Activated CD8-positive, alpha-beta memory T cell treated with anti-CD3 and anti-CD28 coated beads, Interleukin-2, amount 10 ng/mL, durations not matched to agents 7 days and 5 days (primary cell): Measurements from ENCODE around the gene SLC24A4. TPM values are rescaled to one million over a fixed set of nuclear protein-coding genes. Genes with fewer than 3 reads are reported as not detected.
A peak's percentile ranks its signal among the peaks of the same experiment; 100 is the strongest.

Source experiments
- ATAC-seq: fragments of 150-1000 bp; cut with Tn5 transposase; one replicate; pipeline ENCODE4 v1.10.0; 2021; ENCODE audit warnings: moderate library complexity
- CTCF ChIA-PET: fragments of 350-600 bp; sonication (Branson Sonifier 250); formaldehyde crosslinking; loops from one replicate; lab custom pipeline; 2021; ENCODE audit warnings: antibody characterized with exemption; lab: Charles Lee
- DNase-seq: peaks from one replicate; pipeline ENCODE4 v3.0.0-alpha.2; 2020
- H3K27ac Mint-ChIP-seq: one replicate; pipeline ENCODE4 v1.8.0; 2021; ENCODE audit warnings: mild to moderate bottlenecking, mixed read lengths
- H3K27me3 Mint-ChIP-seq: one replicate; pipeline ENCODE4 v1.8.0; 2021; ENCODE audit warnings: mixed read lengths
- H3K36me3 Mint-ChIP-seq: one replicate; pipeline ENCODE4 v1.8.0; 2021; ENCODE audit warnings: mild to moderate bottlenecking, mixed read lengths
- H3K4me1 Mint-ChIP-seq: one replicate; pipeline ENCODE4 v1.8.0; 2021; ENCODE audit warnings: mixed read lengths
- H3K4me3 Mint-ChIP-seq: one replicate; pipeline ENCODE4 v1.8.0; 2021; ENCODE audit warnings: mild to moderate bottlenecking, moderate library complexity, mixed read lengths
- H3K9me3 Mint-ChIP-seq: one replicate; pipeline ENCODE4 v1.8.0; 2022; ENCODE audit warnings: low read depth, mixed read lengths
- total RNA-seq, 2 experiments: library from RNA; stranded (reverse); gene quantifications; one replicate each; pipeline ENCODE4 v1.2.3, GENCODE V29; 2021

The SLC24A4 gene
- total RNA-seq, 2 experiments from 2014 or later: not detected

DNA sequence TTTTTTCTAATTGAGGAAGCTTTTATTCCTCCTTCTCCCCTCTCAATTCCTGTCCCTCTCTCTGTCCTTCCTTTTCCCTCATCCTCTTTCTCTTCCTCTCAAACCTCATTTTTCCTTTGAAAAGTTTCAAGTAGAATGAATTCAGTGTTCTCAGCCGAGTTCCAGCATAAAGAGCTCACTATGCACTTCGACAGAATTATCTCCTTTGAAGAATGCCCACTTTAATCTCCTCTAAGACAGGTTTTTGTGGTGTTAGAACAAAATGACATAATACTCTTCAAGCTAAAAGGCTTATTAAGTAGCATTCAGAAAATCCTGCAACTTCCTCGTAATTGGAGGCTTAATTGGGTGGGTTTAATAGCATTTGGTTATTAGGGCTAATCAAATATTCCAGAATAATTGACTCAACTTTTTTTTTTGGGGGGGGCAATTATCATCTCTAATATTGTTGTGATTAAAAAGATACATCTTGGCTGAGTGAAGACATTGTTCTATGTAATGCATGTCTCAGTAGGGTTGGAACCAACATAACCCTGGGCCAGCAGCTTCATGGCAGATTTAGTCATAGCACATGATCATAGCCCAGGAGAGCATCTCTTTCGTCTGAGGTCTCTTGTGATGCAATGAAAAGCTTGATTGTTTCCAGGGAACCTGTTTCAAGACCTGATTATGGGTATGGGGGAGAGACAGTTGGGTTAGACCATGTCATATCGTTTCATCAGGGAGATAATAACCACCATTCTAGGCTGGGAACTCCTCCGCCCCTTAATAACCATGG lies 25.0 kb upstream of the SLC24A4 start:
- CTCF ChIA-PET: no interaction called here
- no peaks in the 10 kb centered on the region for H3K4me1 Mint-ChIP-seq
- ATAC-seq (no peak), DNase-seq (no peak)
- peaks cover 54% of the 10 kb centered on the region for H3K27me3 Mint-ChIP-seq
- H3K27ac Mint-ChIP-seq: no peak overlapping the region
- no peak overlapping the region for H3K4me3 Mint-ChIP-seq
- no peaks in the 10 kb centered on the region for H3K36me3 Mint-ChIP-seq
- H3K9me3 Mint-ChIP-seq: no peaks in the 10 kb centered on the region

DNA sequence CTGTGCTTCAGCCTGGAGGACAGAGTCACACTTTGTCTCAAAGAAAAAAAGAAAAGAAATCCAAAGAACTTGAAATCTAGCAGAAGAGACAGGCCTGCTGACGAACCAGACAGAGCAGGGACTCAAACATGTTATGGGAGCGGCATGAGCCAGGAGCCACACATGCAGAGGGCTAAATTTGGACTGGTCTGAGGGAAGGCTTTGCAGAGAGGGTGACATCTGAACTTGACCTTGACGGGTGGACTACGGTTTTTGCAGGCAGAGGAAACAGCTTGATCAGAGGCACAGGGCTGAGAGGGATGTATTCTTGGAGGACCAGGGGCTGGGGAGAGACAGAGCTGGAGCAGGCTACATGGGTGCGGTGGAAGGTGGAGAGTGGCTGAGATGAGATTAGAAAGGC lies 20.5 kb upstream of the SLC24A4 start:
- CTCF ChIA-PET: no interaction called here
- no peak overlapping the region for H3K4me3 Mint-ChIP-seq
- ATAC-seq (no peak), DNase-seq (no peak)
- H3K4me1 Mint-ChIP-seq: no peaks in the 10 kb centered on the region
- H3K9me3 Mint-ChIP-seq: no peaks in the 10 kb centered on the region
- no peaks in the 10 kb centered on the region for H3K36me3 Mint-ChIP-seq
- H3K27ac Mint-ChIP-seq: no peak overlapping the region
- H3K27me3 Mint-ChIP-seq: peaks cover 50% of the 10 kb centered on the region

DNA sequence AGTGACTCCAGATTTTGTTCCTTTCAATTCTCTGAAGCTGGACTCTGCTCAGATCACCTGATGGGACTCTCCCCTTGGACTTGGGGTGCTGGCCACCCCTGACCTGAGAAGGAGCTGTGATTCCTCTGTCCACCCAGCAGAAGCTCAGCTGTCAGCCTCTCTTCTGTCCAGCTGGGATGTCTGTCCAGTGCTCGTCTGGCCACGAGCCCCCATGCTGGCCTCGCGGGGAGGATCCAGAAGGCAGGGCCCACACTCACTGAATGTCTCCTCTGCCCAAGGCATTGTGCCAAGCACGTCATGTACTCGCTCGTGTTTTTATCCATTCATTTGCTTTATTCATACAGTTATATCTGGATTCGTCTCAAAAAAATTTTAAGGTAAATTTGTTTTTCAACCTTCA lies 14.2 kb upstream of the SLC24A4 start:
- no peak for ATAC-seq
- CTCF ChIA-PET: no interaction called here
- no peaks in the 10 kb centered on the region for H3K36me3 Mint-ChIP-seq
- H3K4me3 Mint-ChIP-seq: no peak overlapping the region
- H3K4me1 Mint-ChIP-seq: no peaks in the 10 kb centered on the region
- H3K27ac Mint-ChIP-seq: no peak overlapping the region
- no peaks in the 10 kb centered on the region for H3K9me3 Mint-ChIP-seq
- H3K27me3 Mint-ChIP-seq: peaks cover 12% of the 10 kb centered on the region
- DNase-seq: no peak

DNA sequence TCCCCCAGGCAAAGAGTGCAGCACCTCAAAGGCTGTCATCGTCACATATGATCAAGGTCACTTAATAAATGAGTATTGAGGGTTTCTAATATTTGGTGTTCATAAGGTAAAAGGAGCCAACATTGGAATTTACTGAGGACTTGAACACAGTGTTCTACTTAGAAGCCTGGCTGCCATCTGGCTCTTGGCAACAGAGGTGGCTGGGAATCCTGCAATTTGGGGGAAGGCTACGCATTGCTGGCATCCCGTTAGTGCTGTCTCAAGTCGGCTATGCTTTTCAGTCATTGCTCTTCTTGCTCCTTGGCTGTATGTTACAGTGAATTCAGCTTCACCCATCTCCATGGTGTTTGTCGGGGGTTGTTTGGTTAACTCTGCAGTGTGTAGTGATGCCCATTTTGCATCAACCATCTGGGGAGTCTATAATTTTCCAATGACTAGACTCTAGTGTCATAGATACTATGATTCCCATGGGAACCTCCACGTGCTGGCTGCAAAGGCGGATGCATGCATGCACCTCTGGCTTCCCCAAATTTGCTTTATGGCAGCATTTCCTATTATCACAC lies 12.9 kb upstream of the SLC24A4 start:
- ATAC-seq (no peak), DNase-seq (no peak)
- Mint-ChIP-seq H3K9me3 (no peaks in the 10 kb centered on the region), H3K27me3 (peaks cover 6% of the 10 kb centered on the region), H3K4me3 (no peak overlapping the region), H3K27ac (no peak overlapping the region), H3K36me3 (no peaks in the 10 kb centered on the region), H3K4me1 (no peaks in the 10 kb centered on the region)
- CTCF ChIA-PET: no interaction called here

DNA sequence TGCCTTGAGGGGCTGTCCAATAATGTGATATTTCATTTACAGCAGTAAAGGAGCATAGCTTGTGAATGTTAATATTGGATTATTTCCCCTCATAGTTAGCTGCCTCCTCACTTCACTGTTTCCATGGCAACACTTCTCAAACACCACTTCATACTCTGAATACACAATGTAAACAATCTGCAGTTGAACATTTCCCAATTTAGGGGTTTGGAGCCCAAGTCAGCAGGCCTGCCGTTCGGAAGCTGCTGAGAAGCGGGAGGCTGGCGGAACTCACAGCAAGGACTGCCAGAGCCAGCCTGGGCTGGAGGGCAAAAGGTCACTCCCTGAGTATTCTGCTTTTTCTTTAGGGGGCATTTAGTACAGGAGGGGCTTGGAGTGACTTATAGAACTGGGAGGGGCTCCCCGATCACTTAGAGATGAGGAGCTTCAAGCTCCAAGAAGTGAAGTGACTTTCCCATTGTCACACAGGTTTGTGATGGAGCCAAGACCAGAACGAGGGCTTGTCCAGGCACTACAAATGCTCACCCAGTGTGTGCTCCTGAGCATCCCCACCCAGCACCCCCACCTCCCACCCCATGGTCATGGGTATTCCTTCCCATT lies 12.1 kb upstream of the SLC24A4 start:
- DNase-seq (no peak), ATAC-seq (no peak)
- H3K4me3 Mint-ChIP-seq: no peak overlapping the region
- H3K27ac Mint-ChIP-seq: no peak overlapping the region
- peaks cover 6% of the 10 kb centered on the region for H3K27me3 Mint-ChIP-seq
- no peaks in the 10 kb centered on the region for H3K9me3 Mint-ChIP-seq
- H3K4me1 Mint-ChIP-seq: no peaks in the 10 kb centered on the region
- H3K36me3 Mint-ChIP-seq: no peaks in the 10 kb centered on the region
- CTCF ChIA-PET: no interaction called here

DNA sequence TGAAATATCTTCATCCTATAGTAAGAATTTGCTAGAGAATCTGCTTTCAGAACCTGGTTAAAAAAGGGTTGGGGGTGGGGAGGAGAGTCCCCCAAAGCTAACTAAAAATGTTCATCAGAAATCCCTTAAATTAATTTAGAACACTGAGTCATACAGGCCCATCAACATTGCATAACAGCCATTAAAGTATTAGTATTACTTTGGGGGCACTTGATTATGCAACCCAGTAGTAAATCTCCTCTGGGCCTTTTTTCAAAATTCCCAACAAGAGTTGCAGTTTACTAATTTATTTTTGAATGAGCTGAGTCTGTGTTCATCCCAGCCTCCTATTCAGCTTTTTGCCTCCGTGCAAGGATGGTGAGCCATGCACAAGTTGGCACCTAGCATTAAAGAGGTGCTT lies 8.8 kb upstream of the SLC24A4 start:
- ATAC-seq: no peak
- CTCF ChIA-PET: no interaction called here
- Mint-ChIP-seq H3K27ac (no peak overlapping the region), H3K9me3 (no peaks in the 10 kb centered on the region), H3K4me3 (no peak overlapping the region), H3K27me3 (peaks cover 20% of the 10 kb centered on the region), H3K36me3 (no peaks in the 10 kb centered on the region), H3K4me1 (peaks cover 8% of the 10 kb centered on the region)
- no peak for DNase-seq

DNA sequence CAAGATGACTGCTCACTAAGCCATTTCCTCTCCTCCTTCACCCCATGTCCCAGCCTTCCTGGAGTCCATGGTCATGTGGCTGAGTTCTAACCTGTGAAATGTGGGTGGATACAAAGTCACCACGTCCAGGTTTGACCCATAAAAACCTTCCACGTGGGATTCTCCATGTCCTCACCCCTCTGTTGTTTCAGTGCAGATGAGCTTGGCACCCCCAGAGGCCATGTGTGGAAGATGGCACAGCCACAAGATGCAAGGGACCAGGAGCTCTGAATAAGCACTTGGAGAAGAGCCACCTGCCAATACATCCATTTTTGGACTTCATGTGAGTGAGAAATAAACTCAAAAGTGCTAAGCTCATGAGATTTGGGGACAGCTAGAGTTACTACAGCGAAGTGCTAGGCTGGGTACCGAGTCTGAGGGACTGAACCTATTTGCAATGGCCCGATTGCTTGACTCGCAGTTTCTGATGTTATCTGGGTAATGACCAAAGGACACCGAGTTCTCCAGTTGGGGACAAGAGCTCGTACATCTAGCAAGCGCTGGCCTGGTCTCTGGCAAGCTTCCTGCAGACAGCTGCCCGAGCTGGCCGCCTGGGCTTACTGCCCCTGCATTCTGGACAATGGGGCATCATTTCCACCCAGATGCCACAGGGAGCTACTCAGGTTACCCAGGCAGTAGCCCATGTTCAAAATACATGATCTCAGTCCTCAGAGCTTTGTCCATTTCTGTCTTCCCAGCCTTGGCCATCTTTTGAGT lies 7.7 kb upstream of the SLC24A4 start:
- CTCF ChIA-PET: interaction anchor here (0.9 kb wide), 1 partner anchor 257 kb away, joined by 3 read pairs; no protein-coding TSS in a partner anchor
- no peak overlapping the region for H3K27ac Mint-ChIP-seq
- no peaks in the 10 kb centered on the region for H3K9me3 Mint-ChIP-seq
- peaks cover 8% of the 10 kb centered on the region for H3K4me1 Mint-ChIP-seq
- no peak overlapping the region for H3K4me3 Mint-ChIP-seq
- DNase-seq: no peak
- H3K27me3 Mint-ChIP-seq: peaks cover 28% of the 10 kb centered on the region
- H3K36me3 Mint-ChIP-seq: no peaks in the 10 kb centered on the region
- no peak for ATAC-seq

DNA sequence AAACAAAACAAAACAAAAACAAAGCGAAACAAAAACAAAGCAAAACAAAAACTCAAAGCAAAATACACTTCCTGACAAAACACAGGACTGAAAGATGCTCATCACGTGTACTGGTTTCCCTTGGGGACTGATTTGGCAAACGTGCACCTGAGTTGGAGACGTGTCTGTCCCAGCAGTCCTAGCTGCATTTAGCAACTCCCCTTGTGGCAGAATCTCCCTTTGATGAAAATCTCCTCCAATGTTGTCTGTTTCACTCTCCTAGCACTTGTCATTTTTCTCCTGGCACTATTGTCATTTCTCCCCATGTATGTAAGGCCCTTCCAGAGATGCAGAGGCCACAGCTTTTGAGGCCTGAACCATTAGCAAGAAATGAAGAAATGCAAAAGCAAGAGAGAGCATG lies 6.8 kb upstream of the SLC24A4 start:
- CTCF ChIA-PET: no interaction called here
- ATAC-seq (no peak), DNase-seq (no peak)
- Mint-ChIP-seq H3K4me3 (no peak overlapping the region), H3K4me1 (peaks cover 8% of the 10 kb centered on the region), H3K27me3 (peaks cover 36% of the 10 kb centered on the region), H3K9me3 (no peaks in the 10 kb centered on the region), H3K36me3 (no peaks in the 10 kb centered on the region), H3K27ac (no peak overlapping the region)

DNA sequence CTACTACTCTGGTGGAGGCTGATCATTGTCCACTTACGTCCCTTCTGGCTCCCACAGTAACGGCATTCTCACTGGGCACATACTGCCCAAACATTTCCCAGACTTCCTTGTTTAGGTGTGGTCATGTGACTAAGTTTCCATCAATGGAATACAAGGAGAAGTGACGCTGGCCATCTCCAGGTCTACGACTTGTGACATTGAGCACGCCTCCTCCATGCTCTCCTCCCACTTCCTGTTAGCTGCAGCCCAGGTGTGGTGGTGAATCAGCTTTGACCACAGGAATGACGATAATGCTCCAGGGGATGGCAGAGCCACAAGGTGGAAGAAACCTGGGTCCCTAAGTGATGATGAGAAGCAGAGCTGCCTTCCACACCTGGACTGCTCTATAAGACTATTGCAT lies 6.0 kb upstream of the SLC24A4 start:
- Mint-ChIP-seq H3K27me3 (peaks cover 43% of the 10 kb centered on the region), H3K9me3 (no peaks in the 10 kb centered on the region), H3K4me3 (no peak overlapping the region), H3K36me3 (no peaks in the 10 kb centered on the region), H3K27ac (no peak overlapping the region), H3K4me1 (peaks cover 8% of the 10 kb centered on the region)
- CTCF ChIA-PET: no interaction called here
- DNase-seq: no peak
- ATAC-seq: no peak

DNA sequence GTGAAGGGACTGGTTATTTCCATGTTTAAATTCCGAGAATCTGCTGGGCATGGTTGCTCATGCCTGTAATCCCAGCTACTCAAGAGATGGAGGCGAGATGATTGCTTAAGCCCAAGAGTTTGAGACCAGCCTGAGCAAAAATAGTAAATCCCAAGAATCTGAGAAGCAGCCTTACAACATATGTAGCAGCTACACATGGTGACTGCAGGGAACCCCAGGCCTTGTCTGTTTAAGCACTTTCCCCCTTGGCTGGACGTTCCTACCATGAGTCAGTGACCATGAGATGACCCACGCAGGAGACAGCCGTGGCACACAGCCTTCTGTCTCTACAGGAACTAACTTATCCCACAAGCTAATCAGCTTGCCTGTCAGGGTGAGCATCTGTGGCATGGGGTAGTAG lies 5.5 kb upstream of the SLC24A4 start:
- no peak for ATAC-seq

DNA sequence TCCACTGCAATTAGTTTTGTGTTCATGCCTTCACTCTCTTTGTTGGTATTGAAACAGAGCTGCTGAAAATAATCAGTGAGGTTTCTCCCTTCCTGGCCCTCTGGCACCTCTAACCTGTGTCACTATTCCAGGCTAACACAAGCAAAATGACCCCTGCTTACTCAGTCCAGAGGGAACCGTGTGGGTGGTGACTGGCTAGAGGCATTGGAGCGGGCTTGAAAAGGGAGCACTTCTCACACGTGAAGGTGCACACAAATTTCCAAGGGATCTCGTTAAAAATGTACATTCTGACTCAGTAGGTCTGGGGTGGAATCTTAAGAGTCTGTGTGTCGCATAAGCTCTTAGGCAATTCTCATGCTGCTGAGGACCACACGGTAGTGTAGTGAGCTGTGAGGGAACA lies 1.3 kb upstream of the SLC24A4 start:
- DNase-seq (no peak), ATAC-seq (no peak)
- peaks cover 9% of the 10 kb centered on the region for H3K4me1 Mint-ChIP-seq
- H3K27me3 Mint-ChIP-seq: peaks cover 80% of the 10 kb centered on the region
- no peak overlapping the region for H3K4me3 Mint-ChIP-seq
- H3K9me3 Mint-ChIP-seq: no peaks in the 10 kb centered on the region
- H3K27ac Mint-ChIP-seq: no peak overlapping the region
- CTCF ChIA-PET: interaction anchor here (1.1 kb wide), 1 partner anchor 30 kb away, joined by 4 read pairs; no protein-coding TSS in a partner anchor
- no peaks in the 10 kb centered on the region for H3K36me3 Mint-ChIP-seq

More for the DNA sequence above, 5.5 kb upstream of the SLC24A4 start:
- no peak overlapping the region for H3K4me3 Mint-ChIP-seq
- H3K27ac Mint-ChIP-seq: no peak overlapping the region
- CTCF ChIA-PET: no interaction called here
- no peaks in the 10 kb centered on the region for H3K36me3 Mint-ChIP-seq
- no peaks in the 10 kb centered on the region for H3K9me3 Mint-ChIP-seq
- DNase-seq: no peak
- H3K27me3 Mint-ChIP-seq: peaks cover 48% of the 10 kb centered on the region
- peaks cover 8% of the 10 kb centered on the region for H3K4me1 Mint-ChIP-seq

DNA sequence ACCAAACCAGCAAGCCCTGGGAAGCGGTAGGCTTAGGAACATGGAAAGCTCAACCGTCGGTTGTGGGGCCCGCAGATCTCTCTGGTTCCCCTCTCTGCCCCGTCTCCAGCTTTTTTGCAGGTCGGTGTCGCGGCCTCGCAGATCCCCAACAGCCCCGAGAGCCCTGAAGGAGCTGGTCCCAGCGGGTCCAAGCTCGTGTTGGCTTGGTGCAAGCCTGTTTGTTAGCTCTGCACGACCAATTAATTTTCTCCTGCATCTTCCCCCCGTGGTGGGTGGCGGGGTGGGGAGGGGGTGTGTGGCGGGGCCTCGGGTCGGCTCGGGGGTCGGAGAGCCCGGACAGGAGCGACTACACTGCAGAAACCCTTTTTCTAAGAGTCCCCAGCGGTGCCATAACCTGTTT lies 449 bp upstream of the SLC24A4 start:
- H3K9me3 Mint-ChIP-seq: no peaks in the 10 kb centered on the region
- CTCF ChIA-PET: no interaction called here
- H3K27ac Mint-ChIP-seq: no peak overlapping the region
- ATAC-seq: no peak
- H3K36me3 Mint-ChIP-seq: no peaks in the 10 kb centered on the region
- H3K4me3 Mint-ChIP-seq: peak overlapping the region; percentile 27
- peaks cover 3% of the 10 kb centered on the region for H3K4me1 Mint-ChIP-seq
- peaks cover 85% of the 10 kb centered on the region for H3K27me3 Mint-ChIP-seq
- DNase-seq: no peak

DNA sequence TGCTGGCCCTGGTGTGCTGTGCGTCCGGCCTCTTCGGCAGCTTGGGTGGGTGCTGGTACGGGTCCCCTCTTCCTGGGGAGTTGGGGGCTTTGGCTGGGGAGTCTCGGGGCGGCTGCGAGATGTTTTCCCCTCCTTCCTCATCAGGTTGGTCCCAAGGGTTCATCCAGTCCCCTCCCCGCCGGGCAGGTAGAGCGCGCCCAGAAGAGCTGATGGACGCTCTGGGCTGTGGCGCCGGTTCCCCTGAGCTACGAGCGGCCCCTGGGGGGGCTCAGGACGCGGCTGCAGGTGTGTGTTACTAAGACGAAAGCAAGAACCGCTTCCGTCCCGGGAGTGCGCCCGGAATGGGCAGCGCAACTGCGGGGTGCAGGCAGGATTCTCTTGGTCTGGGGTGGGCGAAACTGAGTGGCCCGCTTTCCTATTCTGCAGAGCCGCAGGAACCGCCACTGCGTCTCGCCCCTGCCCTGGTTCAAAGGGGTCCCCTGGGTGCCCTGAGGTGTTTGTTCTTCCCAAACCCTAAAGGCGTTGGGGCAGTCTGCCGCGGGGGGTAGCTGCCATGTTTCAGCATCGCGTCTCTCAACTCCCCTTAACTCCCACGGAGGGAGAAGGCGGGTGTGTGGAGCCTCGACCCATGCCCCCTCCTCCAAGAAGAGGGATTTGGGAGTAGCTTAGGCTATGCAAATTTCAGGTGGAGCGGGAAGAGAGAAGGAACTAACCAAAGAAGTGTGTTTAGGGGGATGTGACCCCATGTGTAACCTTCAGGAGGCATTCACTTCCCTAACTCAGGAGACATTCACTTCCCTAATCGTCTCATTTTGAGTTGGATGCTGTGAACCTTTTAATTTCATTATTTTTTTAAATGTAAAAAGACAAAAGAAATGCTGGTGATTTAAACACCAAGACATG lies 1.2 kb downstream of the SLC24A4 start:
- DNase-seq (no peak), ATAC-seq (no peak)
- H3K9me3 Mint-ChIP-seq: no peaks in the 10 kb centered on the region
- H3K4me3 Mint-ChIP-seq: no peak overlapping the region
- CTCF ChIA-PET: no interaction called here
- peaks cover 3% of the 10 kb centered on the region for H3K4me1 Mint-ChIP-seq
- peaks cover 72% of the 10 kb centered on the region for H3K27me3 Mint-ChIP-seq
- H3K27ac Mint-ChIP-seq: no peak overlapping the region
- H3K36me3 Mint-ChIP-seq: no peaks in the 10 kb centered on the region
